ENCODE results near the gene FAM169A.

- TF ChIP-seq EP300 (IDR thresholded peaks at IDR 0.05) (no peak), CTCF (IDR thresholded peaks at IDR 0.05) (no peak), POLR2A (IDR thresholded peaks at IDR 0.05) (no peak), POLR2AphosphoS5 (IDR thresholded peaks at IDR 0.05) (no peak)
Observed at GRCh38 chr5:74892921-74893320, 26.7 kb upstream of the FAM169A start.
